H1 (cell line): ENCODE data around the gene CNFN. TPM values are rescaled to one million over a fixed set of nuclear protein-coding genes. Genes with fewer than 3 reads are reported as not detected.
A peak's percentile ranks its signal among the peaks of the same experiment; 100 is the strongest.

Source experiments
- CTCF ChIA-PET: fragments of 300-600 bp; sonication (Branson Sonifier 250); formaldehyde crosslinking; loops from one replicate; lab custom pipeline; 2021; ENCODE audit not compliant: partially characterized antibody; lab: Charles Lee
- POLR2A ChIA-PET: fragments of 300-600 bp; sonication (Branson Sonifier 250); formaldehyde crosslinking; loops from one replicate; lab custom pipeline; 2021; ENCODE audit warnings: inconsistent platforms; ENCODE audit not compliant: partially characterized antibody; lab: Charles Lee
- DNase-seq, 2 experiments: peaks; one replicate each; pipeline versions ENCODE4 v3.0.0 to v3.0.0-alpha.2; 2010 to 2022; ENCODE audit warnings: low spot score in 2 of 2, low read depth in 1 of 2, mixed read lengths in 1 of 2
- FAIRE-seq: peaks from 2 replicates; lab custom pipeline; 2011; peaks lifted over from hg19 to GRCh38; lab: Jason Lieb, UNC
- H2AFZ ChIP-seq: 2 replicates; pipeline ENCODE4 v1.8.1; 2012; ENCODE audit warnings: low read length, inconsistent platforms
- H2AK5ac ChIP-seq: 2 replicates; pipeline ENCODE4 v1.6.1; 2013; ENCODE audit warnings: low read depth, low read length
- H2BK120ac ChIP-seq: replicated peaks from 2 replicates; pipeline ENCODE3; 2013; ENCODE audit warnings: low read depth, low read length, inconsistent platforms
- H2BK12ac ChIP-seq: 2 replicates; pipeline ENCODE4 v1.6.1; 2013; ENCODE audit warnings: low read depth, low read length
- H2BK15ac ChIP-seq: 2 replicates; pipeline ENCODE4 v1.6.1; 2013; ENCODE audit warnings: low read length
- H2BK20ac ChIP-seq: 2 replicates; pipeline ENCODE4 v1.6.1; 2013; ENCODE audit warnings: low read length
- H2BK5ac ChIP-seq: 2 replicates; pipeline ENCODE4 v1.6.1; 2013; ENCODE audit warnings: low read depth, low read length
- H3K14ac ChIP-seq: 2 replicates; pipeline ENCODE4 v1.6.1; 2013; ENCODE audit warnings: inconsistent platforms; ENCODE audit not compliant: insufficient read length
- H3K18ac ChIP-seq: 2 replicates; pipeline ENCODE4 v1.6.1; 2013; ENCODE audit warnings: low read length; ENCODE audit errors: extremely low read depth
- H3K23ac ChIP-seq: 2 replicates; pipeline ENCODE4 v1.6.1; 2013; ENCODE audit warnings: inconsistent platforms; ENCODE audit not compliant: insufficient read length
- H3K23me2 ChIP-seq: 2 replicates; pipeline ENCODE4 v1.6.1; 2013; ENCODE audit warnings: low read depth, low read length
- H3K27ac ChIP-seq: 2 replicates; pipeline ENCODE4 v1.6.1; 2011; ENCODE audit warnings: low read depth, low read length, inconsistent platforms
- H3K27me3 ChIP-seq, 4 experiments: replicated peaks in 1 of 4; 1 replicate in 1 of 4; 2 replicates in 3 of 4; pipeline versions ENCODE4 v1.6.1 to v1.8.1; 2011 to 2013; ENCODE audit warnings: low read length in 3 of 4, mild to moderate bottlenecking in 3 of 4, inconsistent platforms in 2 of 4, mixed read lengths in 2 of 4, moderate library complexity in 1 of 4; ENCODE audit not compliant: control insufficient read depth in 3 of 4, insufficient read depth in 3 of 4; ENCODE audit errors: extremely low read depth in 1 of 4
- H3K36me3 ChIP-seq, 4 experiments: 2 replicates each; pipeline versions ENCODE4 v1.6.1 to v1.8.1; 2011 to 2013; ENCODE audit warnings: mild to moderate bottlenecking in 4 of 4, low read length in 3 of 4, moderate library complexity in 2 of 4, control low read depth in 1 of 4, inconsistent platforms in 1 of 4; ENCODE audit not compliant: insufficient read depth in 4 of 4, control insufficient read depth in 2 of 4
- H3K4ac ChIP-seq: replicated peaks from 2 replicates; pipeline ENCODE3; 2013; ENCODE audit warnings: low read length, low read depth, mixed read lengths, inconsistent platforms; ENCODE audit not compliant: insufficient read length
- H3K4me1 ChIP-seq, 4 experiments: replicated peaks in 1 of 4; 1 replicate in 1 of 4; 2 replicates in 3 of 4; pipeline versions ENCODE4 v1.6.1 to v1.8.1; 2011 to 2013; ENCODE audit warnings: low read length in 3 of 4, inconsistent platforms in 2 of 4, mixed read lengths in 1 of 4; ENCODE audit not compliant: insufficient read depth in 4 of 4, control insufficient read depth in 3 of 4
- H3K4me2 ChIP-seq, 2 experiments: 2 replicates each; pipeline versions ENCODE4 v1.6.1 to v1.8.1; 2011 to 2013; ENCODE audit warnings: low read depth in 2 of 2, low read length in 2 of 2, control low read depth in 1 of 2, inconsistent platforms in 1 of 2, mild to moderate bottlenecking in 1 of 2; ENCODE audit not compliant: insufficient read depth in 1 of 2
- H3K4me3 ChIP-seq, 4 experiments: fragments of 200-600, 300-600 bp in 1 of 4; sonication (generic), shearing (Covaris generic), sonication (Bioruptor Twin) in 1 of 4; 2 replicates each; pipeline versions ENCODE4 v1.5.1 to v1.8.1; 2011 to 2016; ENCODE audit warnings: low read length in 4 of 4, low read depth in 3 of 4, control low read depth in 2 of 4, inconsistent platforms in 2 of 4, mild to moderate bottlenecking in 2 of 4, mixed read lengths in 1 of 4, moderate library complexity in 1 of 4; ENCODE audit not compliant: insufficient read depth in 2 of 4; ENCODE audit errors: extremely low read depth in 1 of 4
- H3K56ac ChIP-seq: replicated peaks from 2 replicates; pipeline ENCODE3; 2013; ENCODE audit warnings: low read depth, mild to moderate bottlenecking, mixed read lengths, low read length, inconsistent platforms; ENCODE audit not compliant: insufficient read length
- H3K79me1 ChIP-seq: 2 replicates; pipeline ENCODE4 v1.6.1; 2013; ENCODE audit warnings: low read depth, low read length, control low read depth
- H3K79me2 ChIP-seq, 2 experiments: 2 replicates each; pipeline versions ENCODE4 v1.6.1 to v1.8.1; 2012 to 2013; ENCODE audit warnings: low read length in 2 of 2, mild to moderate bottlenecking in 2 of 2, inconsistent platforms in 1 of 2; ENCODE audit not compliant: insufficient read depth in 2 of 2, control insufficient read depth in 1 of 2
- H3K9ac ChIP-seq, 4 experiments: replicated peaks in 1 of 4; 1 replicate in 1 of 4; 2 replicates in 3 of 4; pipeline versions ENCODE4 v1.6.1 to v1.8.1; 2011 to 2013; ENCODE audit warnings: low read depth in 3 of 4, low read length in 3 of 4, control low read depth in 2 of 4, mild to moderate bottlenecking in 2 of 4, moderate library complexity in 2 of 4, inconsistent platforms in 1 of 4; ENCODE audit errors: extremely low read depth in 1 of 4
- H3K9me3 ChIP-seq, 2 experiments: 2 replicates each; pipeline versions ENCODE4 v1.6.1 to v1.8.1; 2012 to 2013; ENCODE audit warnings: mild to moderate bottlenecking in 2 of 2, moderate library complexity in 2 of 2, control low read depth in 1 of 2, inconsistent platforms in 1 of 2, low read depth in 1 of 2, low read length in 1 of 2, mixed read lengths in 1 of 2; ENCODE audit not compliant: insufficient read depth in 2 of 2
- H4K20me1 ChIP-seq, 2 experiments: replicated peaks in 1 of 2; 2 replicates each; pipeline versions ENCODE3 to v1.8.1; 2011 to 2013; ENCODE audit warnings: inconsistent platforms in 2 of 2, low read length in 2 of 2, mild to moderate bottlenecking in 1 of 2; ENCODE audit not compliant: insufficient read depth in 2 of 2, control insufficient read depth in 1 of 2
- H4K5ac ChIP-seq: 2 replicates; pipeline ENCODE4 v1.6.1; 2013; ENCODE audit warnings: low read length, low read depth, mixed read lengths, inconsistent platforms; ENCODE audit not compliant: insufficient read length
- H4K8ac ChIP-seq: 2 replicates; pipeline ENCODE4 v1.8.0; 2013; ENCODE audit warnings: mild to moderate bottlenecking, moderate library complexity, low read length, inconsistent platforms; ENCODE audit not compliant: insufficient read depth; ENCODE audit errors: extremely low read depth
- H4K91ac ChIP-seq: replicated peaks from 2 replicates; pipeline ENCODE3; 2013; ENCODE audit warnings: low read length, mixed read lengths, inconsistent platforms; ENCODE audit not compliant: insufficient read length
- WGBS, 2 experiments: shearing (Covaris generic) in 1 of 2; methylation state at CpG; one replicate each; pipeline versions ENCODE4 v1.1.6 to v1.1.7; 2013 to 2015; ENCODE audit warnings: low lambda C conversion rate in 2 of 2, mixed read lengths in 2 of 2, inconsistent platforms in 1 of 2, low coverage in 1 of 2, missing lambda C conversion rate in 1 of 2; ENCODE audit not compliant: insufficient replicate concordance in 2 of 2, insufficient coverage in 1 of 2, insufficient read length in 1 of 2; ENCODE audit errors: extremely low coverage in 1 of 2, missing lambda C conversion rate in 1 of 2; 5-methylcytosine and 5-hydroxymethylcytosine counted together
- polyA plus RNA-seq, 7 experiments: library from polyadenylated mRNA; depleted of rRNA in 3 of 7; stranded (reverse) in 5 of 7; unstranded in 2 of 7; fragments of >200 nt in 5 of 7; fragments of 200-250 nt in 2 of 7; gene quantifications; 1 replicate in 5 of 7; 2 replicates in 1 of 7; 4 replicates in 1 of 7; pipeline versions ENCODE4 v1.2.1 to v1.2.3, GENCODE V29; 2011 to 2013; ENCODE audit warnings: missing spikeins in 2 of 7, mixed read lengths in 2 of 7
- total RNA-seq: library from RNA; stranded (reverse); fragmentation: NEBNext Ultra II Directional; extraction: Animal tissue kit (Norgen Biotek cat#: 25700); gene quantifications from 2 replicates; pipeline ENCODE4 v1.2.1, GENCODE V29; 2021

CNFN gene
- total and polyA plus RNA-seq, 2 of the 8 experiments (the other 6 are each of a cell fraction or from before 2014, with no cell fraction given) = 8.9 to 31.5 TPM

GRCh38 chr19:42380155-42380554 lies 9.9 kb downstream of the CNFN start:
- POLR2A ChIA-PET = interaction anchor here (1.2 to 6.1 kb wide), 5 partner anchors 9 to 43 kb away, joined by 3 to 43 read pairs (median 3); no protein-coding TSS in a partner anchor
- no peaks in the 10 kb centered on the region for H3K79me2 ChIP-seq
- 89% methylated on average over 6 of the region's 6 CpGs; no CpG with 5 or more reads in 1 of the 2 experiments for WGBS, 2 experiments

More at GRCh38 chr19:42380155-42380554, 9.9 kb downstream of the CNFN start:
- no peak overlapping the region for H3K14ac ChIP-seq
- H4K91ac ChIP-seq = no peak overlapping the region
- H3K4me1 ChIP-seq = peaks cover 0 to 3% (median 1%) of the 10 kb centered on the region in 4 experiments; a peak in 3 of 7 replicates
- H2BK5ac ChIP-seq = no peak overlapping the region
- H3K4me2 ChIP-seq = no peak overlapping the region
- no peak overlapping the region for H3K4me3 ChIP-seq
- no peaks in the 10 kb centered on the region; a peak in 1 of 7 replicates for H3K27me3 ChIP-seq
- no peak overlapping the region for H3K9ac ChIP-seq
- H4K8ac ChIP-seq = no peak overlapping the region
- H4K5ac ChIP-seq = no peak overlapping the region
- FAIRE-seq = no peak
- H3K23me2 ChIP-seq = no peaks in the 10 kb centered on the region
- H2AK5ac ChIP-seq = peak overlapping the region; percentile 48; the same call in 1 of the 2 replicates
- H2BK20ac ChIP-seq = no peak overlapping the region
- no peak overlapping the region for H2AFZ ChIP-seq
- CTCF ChIA-PET = interaction anchor here (0.6 to 2.8 kb wide), 13 partner anchors 9 to 258 kb away, joined by 3 to 19 read pairs (median 4); no protein-coding TSS in a partner anchor
- H3K79me1 ChIP-seq = no peaks in the 10 kb centered on the region
- no peaks in the 10 kb centered on the region for H4K20me1 ChIP-seq
- DNase-seq = no peak
- no peak overlapping the region for H3K56ac ChIP-seq
- H3K9me3 ChIP-seq = no peaks in the 10 kb centered on the region
- H3K4ac ChIP-seq = no peak overlapping the region
- H3K36me3 ChIP-seq = peaks cover 0 to 7% (median 0%) of the 10 kb centered on the region in 4 experiments; a peak in 2 of 8 replicates
- 0 out of 2 replicates have a peak overlapping the region, but pooled peaks have one; percentile 46 for H2BK15ac ChIP-seq
- H2BK120ac ChIP-seq = no peak overlapping the region
- H3K23ac ChIP-seq = no peak overlapping the region
- H2BK12ac ChIP-seq = no peak overlapping the region
- no peak overlapping the region for H3K27ac ChIP-seq
- H3K18ac ChIP-seq = no peak overlapping the region
